GM23338 (cell line): ENCODE data around the gene DAPL1. TPM values are rescaled to one million over a fixed set of nuclear protein-coding genes. Genes with fewer than 3 reads are reported as not detected.

Source experiments
- ATAC-seq: fragments of 200-7000 bp; cut with Tn5 transposase; 3 replicates; pipeline ENCODE4 v1.9.1; 2020
- DNase-seq: peaks from one replicate; pipeline ENCODE4 v3.0.0-alpha.2; 2015; ENCODE audit warnings: low spot score
- H2AFZ ChIP-seq: fragments of 200-600 bp; sonication (generic); 2 replicates; pipeline ENCODE4 v1.8.0; 2016; ENCODE audit warnings: antibody characterized with exemption, mild to moderate bottlenecking, moderate library complexity
- H3F3A ChIP-seq: fragments of 200-600 bp; sonication (generic); replicated peaks from 2 replicates; pipeline ENCODE4 v1.8.0; 2017; ENCODE audit warnings: antibody characterized with exemption, mixed run types, low read depth
- H3K27ac ChIP-seq: fragments of 200-600 bp; sonication (generic); 2 replicates; pipeline ENCODE4 v1.6.1; 2016; ENCODE audit warnings: low read depth
- H3K27me3 ChIP-seq: fragments of 200-600 bp; sonication (generic); 2 replicates; pipeline ENCODE4 v1.8.0; 2016; ENCODE audit warnings: mild to moderate bottlenecking, mixed run types, moderate library complexity; ENCODE audit not compliant: insufficient read depth
- H3K36me3 ChIP-seq: fragments of 200-600 bp; sonication (generic); 2 replicates; pipeline ENCODE4 v1.8.0; 2016; ENCODE audit warnings: mild to moderate bottlenecking; ENCODE audit not compliant: insufficient read depth
- H3K4me1 ChIP-seq: fragments of 200-600 bp; sonication (generic); 2 replicates; pipeline ENCODE4 v1.8.0; 2016; ENCODE audit warnings: mild to moderate bottlenecking, moderate library complexity; ENCODE audit not compliant: insufficient read depth
- H3K4me2 ChIP-seq: fragments of 200-600 bp; sonication (generic); 2 replicates; pipeline ENCODE4 v1.7.1; 2017; ENCODE audit warnings: mixed run types
- H3K4me3 ChIP-seq: fragments of 200-600 bp; sonication (generic); 2 replicates; pipeline ENCODE4 v1.6.1; 2016; ENCODE audit warnings: mixed run types
- H3K79me2 ChIP-seq: fragments of 200-600 bp; sonication (generic); replicated peaks from 2 replicates; pipeline ENCODE4 v1.8.0; 2017; ENCODE audit warnings: mild to moderate bottlenecking; ENCODE audit not compliant: insufficient read depth
- H3K9me2 ChIP-seq: fragments of 200-600 bp; sonication (generic); 2 replicates; pipeline ENCODE4 v1.8.0; 2017; ENCODE audit not compliant: insufficient read depth
- H4K20me1 ChIP-seq: fragments of 200-600 bp; sonication (generic); replicated peaks from 2 replicates; pipeline ENCODE4 v1.8.0; 2017; ENCODE audit warnings: mild to moderate bottlenecking; ENCODE audit not compliant: insufficient read depth
- H3K27ac Mint-ChIP-seq: 2 replicates; pipeline ENCODE4 v1.8.0; 2020; ENCODE audit warnings: inconsistent platforms, mild to moderate bottlenecking, moderate library complexity, mixed read lengths
- H3K27me3 Mint-ChIP-seq: 3 replicates; pipeline ENCODE4 v1.8.0; 2022; ENCODE audit warnings: low read depth, mild to moderate bottlenecking, moderate library complexity, mixed read lengths, inconsistent platforms; ENCODE audit not compliant: insufficient read depth, poor library complexity
- H3K36me3 Mint-ChIP-seq: 3 replicates; pipeline ENCODE4 v1.8.0; 2021; ENCODE audit warnings: low read depth, mild to moderate bottlenecking, inconsistent platforms, moderate library complexity, mixed read lengths
- H3K4me1 Mint-ChIP-seq: 3 replicates; pipeline ENCODE4 v1.8.0; 2020; ENCODE audit warnings: mild to moderate bottlenecking, inconsistent platforms, mixed read lengths
- H3K4me3 Mint-ChIP-seq: 3 replicates; pipeline ENCODE4 v1.8.0; 2021; ENCODE audit warnings: moderate library complexity, mild to moderate bottlenecking, inconsistent platforms, mixed read lengths
- H3K9me3 Mint-ChIP-seq: 3 replicates; pipeline ENCODE4 v1.8.0; 2020; ENCODE audit warnings: moderate library complexity, mild to moderate bottlenecking, inconsistent platforms, mixed read lengths
- EZH2 ChIP-seq: fragments of 200-600 bp; sonication (generic); IDR thresholded peaks from one replicate; pipeline ENCODE4 v1.8.0; 2017; ENCODE audit warnings: antibody characterized with exemption, mild to moderate bottlenecking, low read depth; ENCODE audit not compliant: unreplicated experiment
- EZH2phosphoT487 ChIP-seq: fragments of 200-600 bp; sonication (generic); IDR thresholded peaks from one replicate; pipeline ENCODE4 v1.8.1; 2018; ENCODE audit warnings: antibody characterized with exemption; ENCODE audit not compliant: unreplicated experiment
- NANOG ChIP-seq: IDR thresholded peaks from 2 replicates; pipeline ENCODE4 v1.6.1; 2016; ENCODE audit warnings: antibody characterized with exemption, borderline replicate concordance
- POLR2AphosphoS5 ChIP-seq: IDR thresholded peaks from 2 replicates; pipeline ENCODE4 v1.6.1; 2016; ENCODE audit warnings: antibody characterized with exemption, low read depth
- REST ChIP-seq: IDR thresholded peaks from one replicate; pipeline ENCODE4 v1.6.1; 2018; ENCODE audit warnings: antibody characterized with exemption; ENCODE audit not compliant: unreplicated experiment
- ZNF462 ChIP-seq: fragments of 250-450 bp; sonication (Bioruptor Pico); IDR thresholded peaks from 2 replicates; pipeline ENCODE4 v1.5.0; 2020; ENCODE audit warnings: mild to moderate bottlenecking, moderate library complexity
- polyA plus RNA-seq: library from polyadenylated mRNA; unstranded; fragments of >200 nt; fragmentation: Nextera tagmentation; extraction: Ambion mirVana; gene quantifications from 2 replicates; pipeline ENCODE4 v1.2.1, GENCODE V29; 2016
- total RNA-seq: library from RNA; depleted of rRNA; stranded (reverse); fragments of >200 nt; shearing (Covaris generic); gene quantifications from 2 replicates; pipeline ENCODE4 v1.2.3, GENCODE V29; 2014

DAPL1 gene
- total and polyA plus RNA-seq, 2 experiments from 2014 or later = not detected

GRCh38 chr2:158805255-158805654 lies 10.1 kb downstream of the DAPL1 start (continued):
- TF ChIP-seq ZNF462 (CRISPR knock-in tag) = no peak

GRCh38 chr2:158805936-158806335 lies 10.8 kb downstream of the DAPL1 start:
- no peaks in the 10 kb centered on the region for H3K36me3 Mint-ChIP-seq
- H3K4me3 Mint-ChIP-seq = no peak overlapping the region
- DNase-seq (no peak), ATAC-seq (no peak)
- no peaks in the 10 kb centered on the region for H3K36me3 ChIP-seq
- H3K4me2 ChIP-seq = no peak overlapping the region
- no peaks in the 10 kb centered on the region for H3K27me3 Mint-ChIP-seq
- no peak overlapping the region for H3K4me3 ChIP-seq
- no peaks in the 10 kb centered on the region; the same call in 1 of the 2 replicates for H4K20me1 ChIP-seq
- H3K27me3 ChIP-seq = no peaks in the 10 kb centered on the region
- H3K4me1 Mint-ChIP-seq = peaks cover 2% of the 10 kb centered on the region; the same call in 2 of the 3 replicates
- no peak overlapping the region for H3K27ac ChIP-seq
- H3K27ac Mint-ChIP-seq = no peak overlapping the region
- no peak overlapping the region for H2AFZ ChIP-seq
- no peaks in the 10 kb centered on the region for H3K79me2 ChIP-seq
- no peaks in the 10 kb centered on the region for H3K9me2 ChIP-seq
- H3F3A ChIP-seq = no peaks in the 10 kb centered on the region
- H3K4me1 ChIP-seq = peaks cover 4% of the 10 kb centered on the region; the same call in 1 of the 2 replicates
- no peaks in the 10 kb centered on the region for H3K9me3 Mint-ChIP-seq
- no peak for TF ChIP-seq ZNF462 (CRISPR knock-in tag)
- TF ChIP-seq REST = no peak
- no peak for TF ChIP-seq POLR2AphosphoS5
- TF ChIP-seq EZH2phosphoT487 = no peak
- no peak for TF ChIP-seq NANOG
- TF ChIP-seq EZH2 = no peak
